GM10266 (cell line): ENCODE measurements around the gene STMN3.
"Not testable (repeated sequence)": the region's sequence is repeated elsewhere in the genome, so short reads cannot be mapped to it uniquely, and the experiment has no call there.

ENCODE experiments used
- DNase-seq: peaks from one replicate; pipeline ENCODE4 v3.0.0; 2012; ENCODE audit errors: extremely low spot score
- TF ChIP-seq, protein P1 (sequence below): IDR thresholded peaks from 2 replicates; pipeline ENCODE4 v1.5.1; 2012; ENCODE audit warnings: mild to moderate bottlenecking, low read depth; ENCODE audit not compliant: control insufficient read depth, insufficient read depth; ENCODE audit errors: missing control alignments

The STMN3 gene

DNA sequence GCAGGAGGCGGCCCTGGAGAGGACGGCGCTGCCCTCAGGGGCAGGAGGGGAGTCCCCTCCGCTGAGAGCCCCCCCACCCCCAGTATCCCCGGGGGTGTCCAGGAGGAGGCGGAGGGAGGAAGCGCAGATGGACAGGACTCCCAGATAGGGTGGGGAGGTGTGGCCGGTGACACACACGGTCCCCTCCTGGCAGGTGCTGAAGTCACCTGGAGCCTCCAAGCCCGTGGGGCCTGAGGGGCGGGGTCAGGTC lies 1.4 kb downstream of the STMN3 start:
- no peak for DNase-seq

DNA sequence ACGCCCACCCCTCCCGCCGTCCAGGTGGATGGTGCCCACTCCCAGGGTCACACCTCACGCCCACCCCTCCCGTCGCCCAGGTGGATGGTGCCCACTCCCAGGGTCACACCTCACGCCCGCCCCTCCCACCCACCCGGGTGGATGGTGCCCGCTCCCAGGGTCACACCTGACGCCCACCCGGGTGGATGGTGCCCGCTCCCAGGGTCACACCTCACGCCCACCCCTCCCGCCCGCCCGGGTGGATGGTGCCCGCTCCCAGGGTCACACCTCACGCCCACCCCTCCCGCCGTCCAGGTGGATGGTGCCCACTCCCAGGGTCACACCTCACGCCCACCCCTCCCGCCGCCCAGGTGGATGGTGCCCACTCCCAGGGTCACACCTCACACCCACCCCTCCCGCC lies 2.7 kb downstream of the STMN3 start:
- not testable (repeated sequence) for DNase-seq

More for the DNA sequence above, 1.4 kb downstream of the STMN3 start:
- TF ChIP-seq, protein P1, sequence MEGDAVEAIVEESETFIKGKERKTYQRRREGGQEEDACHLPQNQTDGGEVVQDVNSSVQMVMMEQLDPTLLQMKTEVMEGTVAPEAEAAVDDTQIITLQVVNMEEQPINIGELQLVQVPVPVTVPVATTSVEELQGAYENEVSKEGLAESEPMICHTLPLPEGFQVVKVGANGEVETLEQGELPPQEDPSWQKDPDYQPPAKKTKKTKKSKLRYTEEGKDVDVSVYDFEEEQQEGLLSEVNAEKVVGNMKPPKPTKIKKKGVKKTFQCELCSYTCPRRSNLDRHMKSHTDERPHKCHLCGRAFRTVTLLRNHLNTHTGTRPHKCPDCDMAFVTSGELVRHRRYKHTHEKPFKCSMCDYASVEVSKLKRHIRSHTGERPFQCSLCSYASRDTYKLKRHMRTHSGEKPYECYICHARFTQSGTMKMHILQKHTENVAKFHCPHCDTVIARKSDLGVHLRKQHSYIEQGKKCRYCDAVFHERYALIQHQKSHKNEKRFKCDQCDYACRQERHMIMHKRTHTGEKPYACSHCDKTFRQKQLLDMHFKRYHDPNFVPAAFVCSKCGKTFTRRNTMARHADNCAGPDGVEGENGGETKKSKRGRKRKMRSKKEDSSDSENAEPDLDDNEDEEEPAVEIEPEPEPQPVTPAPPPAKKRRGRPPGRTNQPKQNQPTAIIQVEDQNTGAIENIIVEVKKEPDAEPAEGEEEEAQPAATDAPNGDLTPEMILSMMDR = no peak

DNA sequence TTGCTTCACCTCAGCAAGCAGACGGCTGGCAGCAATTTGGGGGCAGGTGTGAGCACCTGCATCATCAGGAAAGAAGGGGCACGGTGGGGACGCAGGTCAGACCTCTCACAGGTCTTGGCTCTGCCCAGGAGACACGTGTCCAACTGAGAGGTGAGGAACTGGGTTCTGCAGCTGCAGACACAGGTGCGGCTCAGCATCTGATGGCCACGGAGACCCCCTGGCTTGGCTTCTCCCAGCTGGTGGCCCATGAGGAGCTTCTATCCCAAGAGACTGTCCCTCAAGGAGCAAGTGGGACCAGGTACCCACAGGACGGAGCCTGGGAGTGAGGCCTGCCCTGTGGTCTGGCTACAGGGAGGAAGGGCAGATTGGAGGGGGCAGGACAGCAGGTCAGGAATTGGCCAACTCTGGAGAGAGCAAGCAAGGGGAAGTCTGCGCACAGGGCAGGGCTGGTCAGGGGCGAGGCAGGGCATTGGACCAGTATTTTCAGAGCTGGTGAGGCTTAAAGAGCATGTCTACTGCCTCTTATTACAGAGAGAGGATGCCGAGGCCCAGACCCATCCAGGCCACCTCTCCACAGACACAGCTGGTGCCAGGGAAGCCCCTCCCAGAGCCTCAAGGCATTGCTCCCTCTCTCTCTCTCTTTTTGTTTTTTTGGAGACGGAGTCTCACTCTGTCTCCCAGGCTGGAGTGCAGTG lies 4.2 kb downstream of the STMN3 start:
- DNase-seq = no peak
- TF ChIP-seq, protein P1 = no peak

DNA sequence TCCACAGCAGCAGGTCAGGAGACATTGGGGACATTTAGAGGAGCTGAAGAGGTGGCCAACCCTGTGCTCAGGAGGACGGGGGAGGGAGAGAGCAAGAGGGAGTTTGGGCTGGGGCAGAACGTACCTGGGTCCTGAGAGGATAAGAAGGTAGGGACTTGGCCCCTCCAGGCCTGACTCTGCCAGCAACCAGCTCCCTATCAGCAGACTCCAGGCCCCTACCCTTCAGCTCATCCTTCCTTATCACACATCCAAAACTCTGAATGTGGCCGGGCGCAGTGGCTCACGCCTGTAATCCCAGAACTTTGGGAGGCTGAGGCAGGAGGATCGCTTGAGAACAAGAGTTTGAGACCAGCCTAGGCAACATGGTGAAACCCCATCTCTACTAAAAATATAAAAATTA lies 5.0 kb downstream of the STMN3 start:
- no peak for DNase-seq
- TF ChIP-seq, protein P1 = no peak

DNA sequence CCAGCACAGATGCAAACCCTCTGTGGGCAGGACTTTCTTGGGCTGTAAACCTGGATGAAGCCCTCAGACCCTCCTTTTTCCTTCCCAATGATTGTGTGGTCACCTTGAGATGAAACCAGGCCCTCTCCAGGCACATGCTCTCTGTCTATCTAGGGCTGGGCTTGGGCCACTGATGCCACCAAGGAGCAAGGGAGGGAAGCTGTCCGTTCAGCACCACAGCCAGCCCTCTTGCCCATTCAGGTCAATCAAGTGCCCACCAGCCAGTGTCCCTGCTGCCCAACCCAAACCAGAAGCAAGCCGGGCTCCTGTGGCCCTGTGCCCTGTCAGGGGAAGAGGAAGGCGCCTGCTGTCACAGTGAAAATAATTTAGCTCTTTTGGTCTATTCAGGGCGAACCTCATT lies 8.0 kb downstream of the STMN3 start:
- DNase-seq = no peak
- TF ChIP-seq, protein P1 = no peak

DNA sequence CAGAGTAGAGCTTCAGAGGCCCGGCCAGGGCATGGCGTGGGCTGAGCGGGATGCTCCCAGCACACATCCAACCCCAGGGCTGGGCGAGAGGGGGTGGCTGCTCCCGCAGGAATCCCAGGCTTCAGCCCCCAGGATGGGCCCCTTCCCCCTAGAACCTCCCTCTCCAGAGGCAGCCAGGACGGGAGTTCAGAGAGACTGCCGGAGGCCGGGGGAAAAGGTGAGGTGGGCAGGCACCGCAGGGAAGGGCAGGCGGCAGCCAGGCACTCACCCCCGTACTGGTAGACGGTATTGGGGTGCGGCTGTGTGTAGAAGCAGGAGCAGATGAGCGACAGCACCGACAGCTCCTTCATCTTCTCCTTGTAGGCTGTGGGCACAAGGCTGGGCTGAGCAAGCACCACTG lies 9.3 kb downstream of the STMN3 start:
- DNase-seq = no peak
- TF ChIP-seq, protein P1 = no peak

DNA sequence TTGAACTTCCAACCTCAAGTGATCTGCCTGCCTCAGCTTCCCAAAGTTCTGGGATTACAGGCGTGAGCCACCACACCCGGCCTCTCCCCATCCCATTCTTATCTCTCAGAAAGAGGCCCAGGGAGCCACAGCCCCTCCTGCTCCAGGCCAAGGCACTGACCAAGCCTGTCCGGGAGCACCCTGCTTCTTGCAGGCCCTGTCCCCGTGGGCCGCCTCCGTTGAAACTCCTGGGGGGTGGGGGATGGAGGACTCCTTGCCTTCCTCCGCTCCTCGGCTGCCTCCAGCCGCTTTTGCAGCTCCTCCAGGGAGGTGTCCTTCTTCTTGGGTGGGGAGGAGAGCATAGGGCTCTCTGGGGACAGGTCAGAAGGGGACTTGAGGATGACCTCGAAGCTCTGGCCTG lies 9.7 kb downstream of the STMN3 start:
- TF ChIP-seq, protein P1 = no peak
- DNase-seq = no peak
